GM18499 (cell line): Measurements from ENCODE around the gene RCL1.

Experiments used
- ATAC-seq: cut with Tn5 transposase; IDR thresholded peaks from one replicate; pipeline ENCODE4 v1.9.1; 2021; ENCODE audit warnings: moderate number of reproducible peaks; ENCODE audit not compliant: insufficient read depth, unreplicated experiment

RCL1 gene

DNA sequence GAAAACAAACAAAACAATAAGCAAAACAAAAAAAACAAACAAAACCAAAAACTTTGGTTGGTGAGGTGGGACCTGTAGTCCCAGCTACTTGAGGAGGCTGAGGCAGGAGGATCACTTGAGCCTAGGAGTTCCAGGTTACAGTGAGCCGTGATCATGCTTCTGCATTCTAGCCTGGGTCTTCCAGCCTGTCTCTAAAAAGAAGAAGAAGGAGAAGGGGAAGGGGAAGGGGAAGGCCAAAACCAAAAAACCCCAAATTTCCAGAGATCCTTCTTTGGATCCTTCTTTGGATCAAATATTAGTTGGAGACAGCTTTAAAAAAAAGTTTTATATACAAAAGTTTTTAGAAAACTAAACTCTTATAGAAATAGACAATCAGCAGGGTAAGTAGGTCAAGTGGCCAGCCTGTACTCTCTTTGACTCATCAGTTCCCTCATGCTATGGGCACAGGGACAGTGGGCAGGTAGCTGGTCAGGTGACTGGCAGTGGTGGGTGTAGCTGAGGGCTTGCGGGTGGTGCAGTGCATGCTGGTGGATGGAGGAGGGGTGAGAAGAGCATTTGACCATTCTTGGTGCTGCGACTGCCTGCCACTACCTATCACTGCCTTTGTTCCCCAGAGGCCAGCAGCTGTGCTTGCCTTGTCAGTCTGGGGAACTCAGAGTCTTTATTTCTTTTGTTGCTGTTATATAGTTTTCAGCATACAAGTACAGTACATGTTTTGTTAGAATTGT is 12.6 kb downstream of the RCL1 start:
- no peak for ATAC-seq

- no peak for ATAC-seq
Measured at GRCh38 chr9:4810565-4810964, 17.8 kb downstream of the RCL1 start.

- ATAC-seq, result no peak
Measured at GRCh38 chr9:4811824-4812223, 19.1 kb downstream of the RCL1 start.

DNA sequence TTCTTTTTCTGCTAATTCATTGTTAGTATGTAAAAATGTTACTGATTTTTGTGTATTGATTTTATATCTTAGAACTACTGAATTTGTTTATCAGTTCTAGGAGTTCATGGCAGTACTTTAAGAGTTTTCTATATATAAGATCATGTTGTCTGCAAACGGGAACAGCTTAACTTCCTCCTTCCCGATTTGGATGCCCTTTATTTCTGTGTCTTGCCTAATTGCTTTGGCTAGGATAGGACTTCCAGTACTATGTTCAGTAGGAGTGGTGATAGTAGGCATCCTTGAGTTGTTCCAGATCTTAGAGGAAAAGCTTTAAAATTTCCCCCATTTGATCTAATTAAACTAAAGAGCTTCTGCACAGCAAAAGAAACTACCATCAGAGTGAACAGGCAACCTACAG is 20.1 kb downstream of the RCL1 start:
- ATAC-seq, result no peak

- ATAC-seq, result no peak
Measured at GRCh38 chr9:4814913-4815312, 22.2 kb downstream of the RCL1 start.

GRCh38 chr9:4815381-4815956 is 22.7 kb downstream of the RCL1 start:
- ATAC-seq, result no peak

DNA sequence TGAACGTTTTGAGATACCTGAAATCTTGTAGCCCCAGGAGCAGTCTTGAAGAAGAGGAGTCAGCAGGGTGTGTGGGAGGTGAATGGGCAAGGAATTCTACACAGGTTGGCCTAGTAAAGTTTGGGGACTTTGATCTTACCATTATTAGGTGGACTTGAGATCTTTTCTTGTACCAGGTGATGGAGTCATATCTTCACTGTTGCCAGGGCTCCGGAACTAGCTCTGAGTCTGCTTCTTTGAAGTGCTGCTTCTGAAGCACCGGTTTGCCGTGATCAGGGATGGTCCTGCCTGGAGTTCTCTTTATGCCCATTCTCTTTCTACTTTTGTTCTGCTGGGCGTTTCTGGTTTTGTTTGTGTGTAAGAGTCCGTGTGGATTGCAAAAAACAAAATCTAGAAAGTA is 27.4 kb downstream of the RCL1 start:
- ATAC-seq, result no peak

- no peak for ATAC-seq
Measured at GRCh38 chr9:4821133-4821532, 28.4 kb downstream of the RCL1 start.

DNA sequence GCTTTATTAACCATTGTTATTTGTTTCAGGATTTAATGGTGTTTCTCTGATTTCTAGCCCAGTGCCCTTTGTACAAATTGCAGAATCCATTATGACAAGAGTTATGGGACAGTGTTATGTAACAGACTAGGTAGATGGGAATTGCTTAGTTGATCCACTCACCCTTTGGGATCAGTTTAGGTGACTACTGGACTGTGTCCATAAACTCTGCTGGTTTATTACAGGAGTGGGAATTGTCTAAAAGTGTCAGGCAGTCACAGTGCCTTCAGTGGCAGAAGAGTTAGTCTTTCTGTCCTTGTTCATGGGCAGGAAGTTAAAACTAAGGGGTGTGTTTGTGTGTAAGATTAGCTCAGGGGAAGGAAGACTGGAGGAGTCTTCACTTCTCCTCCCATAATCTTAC is 29.3 kb downstream of the RCL1 start:
- ATAC-seq, result no peak

GRCh38 chr9:4826417-4827166 is 33.8 kb downstream of the RCL1 start:
- no peak for ATAC-seq

- no peak for ATAC-seq
Measured at GRCh38 chr9:4827224-4827623, 34.5 kb downstream of the RCL1 start.

DNA sequence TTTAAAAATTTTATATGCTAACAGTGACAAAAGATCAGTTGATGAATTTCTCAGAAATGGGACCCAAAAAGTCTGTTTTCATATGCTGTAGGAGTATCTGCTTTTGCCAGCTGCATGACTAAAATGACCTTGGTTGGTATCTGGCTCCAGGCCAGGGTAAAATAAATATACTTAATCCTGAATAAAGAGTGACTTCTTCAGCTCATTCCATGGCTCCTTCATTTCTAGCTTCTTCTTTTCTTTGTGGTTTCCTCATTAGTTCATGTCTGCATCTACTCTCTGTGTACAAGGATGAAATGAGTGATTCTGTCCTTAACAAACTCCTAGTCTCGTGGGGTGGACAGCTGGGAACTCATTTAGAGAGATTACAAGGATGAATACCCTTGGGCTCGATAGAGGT is 36.0 kb downstream of the RCL1 start:
- ATAC-seq, result no peak

- no peak for ATAC-seq
Measured at GRCh38 chr9:4829969-4830368, 37.2 kb downstream of the RCL1 start.

DNA sequence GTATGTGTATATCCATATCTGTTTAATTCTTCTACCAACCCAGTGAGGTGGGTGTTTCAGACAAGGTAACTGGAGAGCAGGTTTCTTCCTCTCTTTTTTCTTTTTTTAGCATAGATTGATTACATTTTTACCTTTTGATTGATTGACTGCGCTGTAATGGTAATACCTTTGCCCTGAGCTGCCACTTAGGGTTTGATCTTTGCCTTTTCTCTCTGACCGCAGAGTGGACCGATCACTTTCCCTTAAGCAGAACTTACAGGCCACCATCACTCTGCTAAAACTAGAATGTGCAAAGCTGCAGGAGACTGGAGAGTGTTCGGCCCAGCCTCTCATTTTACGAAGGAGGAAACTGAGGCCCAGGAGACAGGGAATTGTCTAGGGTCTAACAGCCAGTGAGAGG is 38.0 kb downstream of the RCL1 start:
- no peak for ATAC-seq

DNA sequence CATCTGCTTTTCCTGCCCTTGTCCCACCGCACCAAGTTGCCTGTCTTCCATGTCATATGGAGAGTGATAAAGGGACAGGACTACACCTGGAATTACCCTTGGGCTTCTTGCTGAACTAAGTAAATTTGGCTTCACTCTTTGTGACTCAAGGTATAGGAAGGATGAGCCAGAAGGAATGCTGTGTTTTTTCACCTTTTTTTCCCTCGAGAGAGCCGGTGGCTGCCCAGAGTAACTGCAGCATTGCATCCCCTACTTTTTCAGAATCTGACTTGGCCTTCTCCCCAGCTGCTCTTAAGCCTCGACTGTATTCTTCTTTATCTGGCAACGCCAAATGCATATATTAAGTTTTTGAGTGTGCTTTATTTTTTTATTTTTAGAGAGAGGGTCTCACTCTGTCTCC is 38.4 kb downstream of the RCL1 start:
- ATAC-seq, result no peak

GRCh38 chr9:4831944-4832343 is 39.2 kb downstream of the RCL1 start:
- no peak for ATAC-seq

GRCh38 chr9:4832786-4833579 is 40.2 kb downstream of the RCL1 start:
- no peak for ATAC-seq

GRCh38 chr9:4833781-4834560 is 41.2 kb downstream of the RCL1 start:
- ATAC-seq, result no peak

GRCh38 chr9:4836676-4837075 is 43.9 kb downstream of the RCL1 start:
- ATAC-seq, result no peak
